SK-N-SH treated with all-trans-retinoic acid at 6 μM for 48 hours (cell line): ENCODE data around the gene PES1.

ENCODE experiments used
- ARNTL ChIP-seq: fragments of 450-650 bp; formaldehyde crosslinking; IDR thresholded peaks from 2 replicates; pipeline ENCODE4 v1.5.0; 2020; ENCODE audit warnings: low read depth, mild to moderate bottlenecking, moderate library complexity, borderline replicate concordance
- BACH2 ChIP-seq: fragments of 250-450 bp; sonication (Bioruptor Pico); IDR thresholded peaks from 2 replicates; pipeline ENCODE4 v1.9.0; 2021; ENCODE audit warnings: mild to moderate bottlenecking, borderline replicate concordance
- CSDC2 ChIP-seq: fragments of 250-450 bp; sonication (Bioruptor Pico); IDR thresholded peaks from 2 replicates; pipeline ENCODE4 v1.5.0; 2020; ENCODE audit warnings: mild to moderate bottlenecking, moderate library complexity
- GLIS3 ChIP-seq: fragments of 250-450 bp; sonication (Bioruptor Pico); IDR thresholded peaks from 2 replicates; pipeline ENCODE4 v1.5.0; 2020; ENCODE audit warnings: mild to moderate bottlenecking, moderate library complexity
- RARB ChIP-seq: fragments of 250-450 bp; sonication (Bioruptor Pico); IDR thresholded peaks from 2 replicates; pipeline ENCODE4 v1.8.0; 2021; ENCODE audit warnings: mild to moderate bottlenecking, moderate library complexity
- SNAI2 ChIP-seq: fragments of 250-450 bp; sonication (Bioruptor Pico); IDR thresholded peaks from 2 replicates; pipeline ENCODE4 v1.5.0; 2020; ENCODE audit warnings: mild to moderate bottlenecking, moderate library complexity
- TOX ChIP-seq: fragments of 250-450 bp; sonication (Bioruptor Pico); IDR thresholded peaks from 2 replicates; pipeline ENCODE4 v1.8.0; 2021; ENCODE audit warnings: mild to moderate bottlenecking, moderate library complexity, borderline replicate concordance
- ZC3H10 ChIP-seq: fragments of 250-450 bp; sonication (Bioruptor Pico); IDR thresholded peaks from 2 replicates; pipeline ENCODE4 v1.5.1; 2021; ENCODE audit warnings: mild to moderate bottlenecking, moderate library complexity
- ZFP3 ChIP-seq: fragments of 250-450 bp; sonication (Bioruptor Pico); IDR thresholded peaks from 2 replicates; pipeline ENCODE4 v1.5.0; 2020; ENCODE audit warnings: mild to moderate bottlenecking, moderate library complexity
- ZFP30 ChIP-seq: fragments of 450-650 bp; formaldehyde crosslinking; IDR thresholded peaks from 2 replicates; pipeline ENCODE4 v1.5.0; 2022; ENCODE audit warnings: mild to moderate bottlenecking, moderate library complexity
- ZNF565 ChIP-seq: fragments of 450-650 bp; formaldehyde crosslinking; conservative IDR thresholded peaks from 2 replicates; pipeline ENCODE4 v1.5.0; 2020; ENCODE audit warnings: low read depth, mild to moderate bottlenecking, moderate library complexity
- TF ChIP-seq, protein P1 (sequence below): fragments of 250-450 bp; sonication (Bioruptor Pico); IDR thresholded peaks from 2 replicates; pipeline ENCODE4 v1.5.0; 2020; ENCODE audit warnings: mild to moderate bottlenecking, moderate library complexity
- TF ChIP-seq, protein P2 (sequence below): fragments of 250-450 bp; sonication (Bioruptor Pico); IDR thresholded peaks from 2 replicates; pipeline ENCODE4 v1.5.1; 2021; ENCODE audit warnings: mild to moderate bottlenecking, moderate library complexity
- TF ChIP-seq, protein P3 (sequence below): fragments of 250-450 bp; sonication (Bioruptor Pico); IDR thresholded peaks from 2 replicates; pipeline ENCODE4 v1.5.1; 2020; ENCODE audit warnings: low read depth, mild to moderate bottlenecking, moderate library complexity

DNA sequence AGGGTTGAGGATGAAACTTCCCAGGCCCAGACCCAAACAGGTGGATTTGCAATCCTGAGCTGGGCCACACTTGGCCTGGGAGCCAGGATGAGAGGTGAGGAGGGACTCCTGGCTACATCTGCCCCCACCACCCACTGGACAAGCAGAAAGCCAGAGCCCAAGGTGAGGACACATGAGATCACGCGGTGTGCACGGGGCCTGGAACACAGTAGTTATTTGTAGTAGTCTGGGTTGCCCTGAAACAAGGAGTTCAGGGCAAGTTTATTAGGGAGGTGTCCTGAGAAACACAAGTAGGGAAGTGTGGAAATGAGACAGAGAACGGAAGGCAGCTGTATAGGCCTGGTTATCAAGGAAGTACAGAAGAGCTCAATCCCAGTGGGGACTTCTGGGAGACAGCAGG, 44.5 kb downstream of the PES1 start:
- TF ChIP-seq CSDC2 (CRISPR knock-in tag): no peak
- TF ChIP-seq ZNF565 (CRISPR knock-in tag): no peak
- TF ChIP-seq, protein P1, sequence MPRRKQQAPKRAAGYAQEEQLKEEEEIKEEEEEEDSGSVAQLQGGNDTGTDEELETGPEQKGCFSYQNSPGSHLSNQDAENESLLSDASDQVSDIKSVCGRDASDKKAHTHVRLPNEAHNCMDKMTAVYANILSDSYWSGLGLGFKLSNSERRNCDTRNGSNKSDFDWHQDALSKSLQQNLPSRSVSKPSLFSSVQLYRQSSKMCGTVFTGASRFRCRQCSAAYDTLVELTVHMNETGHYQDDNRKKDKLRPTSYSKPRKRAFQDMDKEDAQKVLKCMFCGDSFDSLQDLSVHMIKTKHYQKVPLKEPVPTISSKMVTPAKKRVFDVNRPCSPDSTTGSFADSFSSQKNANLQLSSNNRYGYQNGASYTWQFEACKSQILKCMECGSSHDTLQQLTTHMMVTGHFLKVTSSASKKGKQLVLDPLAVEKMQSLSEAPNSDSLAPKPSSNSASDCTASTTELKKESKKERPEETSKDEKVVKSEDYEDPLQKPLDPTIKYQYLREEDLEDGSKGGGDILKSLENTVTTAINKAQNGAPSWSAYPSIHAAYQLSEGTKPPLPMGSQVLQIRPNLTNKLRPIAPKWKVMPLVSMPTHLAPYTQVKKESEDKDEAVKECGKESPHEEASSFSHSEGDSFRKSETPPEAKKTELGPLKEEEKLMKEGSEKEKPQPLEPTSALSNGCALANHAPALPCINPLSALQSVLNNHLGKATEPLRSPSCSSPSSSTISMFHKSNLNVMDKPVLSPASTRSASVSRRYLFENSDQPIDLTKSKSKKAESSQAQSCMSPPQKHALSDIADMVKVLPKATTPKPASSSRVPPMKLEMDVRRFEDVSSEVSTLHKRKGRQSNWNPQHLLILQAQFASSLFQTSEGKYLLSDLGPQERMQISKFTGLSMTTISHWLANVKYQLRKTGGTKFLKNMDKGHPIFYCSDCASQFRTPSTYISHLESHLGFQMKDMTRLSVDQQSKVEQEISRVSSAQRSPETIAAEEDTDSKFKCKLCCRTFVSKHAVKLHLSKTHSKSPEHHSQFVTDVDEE: no peak
- no peak for TF ChIP-seq BACH2
- TF ChIP-seq, protein P2, sequence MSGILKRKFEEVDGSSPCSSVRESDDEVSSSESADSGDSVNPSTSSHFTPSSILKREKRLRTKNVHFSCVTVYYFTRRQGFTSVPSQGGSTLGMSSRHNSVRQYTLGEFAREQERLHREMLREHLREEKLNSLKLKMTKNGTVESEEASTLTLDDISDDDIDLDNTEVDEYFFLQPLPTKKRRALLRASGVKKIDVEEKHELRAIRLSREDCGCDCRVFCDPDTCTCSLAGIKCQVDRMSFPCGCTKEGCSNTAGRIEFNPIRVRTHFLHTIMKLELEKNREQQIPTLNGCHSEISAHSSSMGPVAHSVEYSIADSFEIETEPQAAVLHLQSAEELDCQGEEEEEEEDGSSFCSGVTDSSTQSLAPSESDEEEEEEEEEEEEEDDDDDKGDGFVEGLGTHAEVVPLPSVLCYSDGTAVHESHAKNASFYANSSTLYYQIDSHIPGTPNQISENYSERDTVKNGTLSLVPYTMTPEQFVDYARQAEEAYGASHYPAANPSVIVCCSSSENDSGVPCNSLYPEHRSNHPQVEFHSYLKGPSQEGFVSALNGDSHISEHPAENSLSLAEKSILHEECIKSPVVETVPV (CRISPR knock-in tag): no peak
- no peak for TF ChIP-seq RARB (CRISPR knock-in tag)
- no peak for TF ChIP-seq ZC3H10 (CRISPR knock-in tag)
- no peak for TF ChIP-seq GLIS3
- TF ChIP-seq, protein P3, sequence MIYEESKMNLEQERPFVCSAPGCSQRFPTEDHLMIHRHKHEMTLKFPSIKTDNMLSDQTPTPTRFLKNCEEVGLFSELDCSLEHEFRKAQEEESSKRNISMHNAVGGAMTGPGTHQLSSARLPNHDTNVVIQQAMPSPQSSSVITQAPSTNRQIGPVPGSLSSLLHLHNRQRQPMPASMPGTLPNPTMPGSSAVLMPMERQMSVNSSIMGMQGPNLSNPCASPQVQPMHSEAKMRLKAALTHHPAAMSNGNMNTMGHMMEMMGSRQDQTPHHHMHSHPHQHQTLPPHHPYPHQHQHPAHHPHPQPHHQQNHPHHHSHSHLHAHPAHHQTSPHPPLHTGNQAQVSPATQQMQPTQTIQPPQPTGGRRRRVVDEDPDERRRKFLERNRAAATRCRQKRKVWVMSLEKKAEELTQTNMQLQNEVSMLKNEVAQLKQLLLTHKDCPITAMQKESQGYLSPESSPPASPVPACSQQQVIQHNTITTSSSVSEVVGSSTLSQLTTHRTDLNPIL (CRISPR knock-in tag): no peak
- no peak for TF ChIP-seq ARNTL (CRISPR knock-in tag)
- no peak for TF ChIP-seq SNAI2 (CRISPR knock-in tag)
- TF ChIP-seq ZFP30: no peak
- no peak for TF ChIP-seq TOX (CRISPR knock-in tag)
- no peak for TF ChIP-seq ZFP3 (CRISPR knock-in tag)
